Measurements from ENCODE around the gene BBX.

- TF ChIP-seq POLR2AphosphoS5 (IDR thresholded peaks at IDR 0.05) (no peak), CTCF (IDR thresholded peaks at IDR 0.05) (no peak), POLR2A (IDR thresholded peaks at IDR 0.05) (no peak)
Measured at GRCh38 chr3:107611775-107612469, 89.2 kb downstream of the BBX start.
